Activated CD4-positive, alpha-beta T cell treated with anti-CD3 and anti-CD28 coated beads, Interleukin-2, amount 10 ng/mL, durations not matched to agents 24 days and 14 days (primary cell): ENCODE data around the gene PSMD7. TPM values are rescaled to one million over a fixed set of nuclear protein-coding genes. Genes with fewer than 3 reads are reported as not detected.

Experiments
- DNase-seq: peaks from one replicate; pipeline ENCODE4 v3.0.0; 2022
- H3K27ac Mint-ChIP-seq: one replicate; pipeline ENCODE4 v1.8.0; 2022; ENCODE audit warnings: mild to moderate bottlenecking, mixed read lengths
- H3K27me3 Mint-ChIP-seq: one replicate; pipeline ENCODE4 v1.8.0; 2022; ENCODE audit warnings: mixed read lengths
- H3K36me3 Mint-ChIP-seq: one replicate; pipeline ENCODE4 v1.8.0; 2022; ENCODE audit warnings: low read depth, mild to moderate bottlenecking, mixed read lengths
- H3K4me1 Mint-ChIP-seq: one replicate; pipeline ENCODE4 v1.8.0; 2021; ENCODE audit warnings: mixed read lengths
- H3K4me3 Mint-ChIP-seq: one replicate; pipeline ENCODE4 v1.8.0; 2022; ENCODE audit warnings: mild to moderate bottlenecking, moderate library complexity, mixed read lengths
- H3K9me3 Mint-ChIP-seq: one replicate; pipeline ENCODE4 v1.8.0; 2021; ENCODE audit warnings: mixed read lengths
- intact Hi-C: fragments of 100-400 bp; cut with micrococcal nuclease; formaldehyde crosslinking; loops from one replicate; pipeline ENCODE4 v1.15.1; 2023
- total RNA-seq: library from RNA; stranded (reverse); gene quantifications from 2 replicates; pipeline ENCODE4 v1.2.3, GENCODE V29; 2022

PSMD7 gene
- total RNA-seq, 1 donor from 2014 or later = 174 TPM

DNA sequence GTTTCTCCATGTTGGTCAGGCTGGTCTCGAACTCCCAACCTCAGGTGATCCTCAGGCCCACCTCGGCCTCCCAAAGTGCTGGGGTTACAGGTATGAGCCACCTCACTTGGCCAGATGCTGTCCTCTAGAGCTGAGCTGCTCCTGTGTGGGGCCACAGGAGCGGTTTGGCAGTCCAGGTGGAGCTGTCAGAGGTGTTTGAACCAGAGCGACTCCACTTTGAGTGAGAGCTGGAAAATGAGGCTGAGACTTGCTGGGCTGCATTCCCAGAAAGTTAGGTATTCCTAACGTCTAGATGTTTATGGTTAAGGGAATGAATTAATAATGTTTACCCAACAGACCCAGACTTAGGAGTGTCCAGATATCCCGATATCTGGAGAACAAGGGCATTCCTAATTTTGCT, 16.8 kb upstream of the PSMD7 start:
- peaks cover 9% of the 10 kb centered on the region for H3K9me3 Mint-ChIP-seq
- intact Hi-C loops = no loop called here
- H3K36me3 Mint-ChIP-seq = no peaks in the 10 kb centered on the region
- DNase-seq = no peak
- peaks cover 18% of the 10 kb centered on the region for H3K27me3 Mint-ChIP-seq
- H3K27ac Mint-ChIP-seq = no peak overlapping the region
- no peaks in the 10 kb centered on the region for H3K4me1 Mint-ChIP-seq
- H3K4me3 Mint-ChIP-seq = no peak overlapping the region

- Mint-ChIP-seq H3K9me3 (peaks cover 9% of the 10 kb centered on the region), H3K27me3 (peaks cover 16% of the 10 kb centered on the region), H3K27ac (no peak overlapping the region), H3K4me1 (no peaks in the 10 kb centered on the region), H3K36me3 (no peaks in the 10 kb centered on the region), H3K4me3 (no peak overlapping the region)
- no peak for DNase-seq
- intact Hi-C loops = no loop called here
Observed at GRCh38 chr16:74280448-74280847, 16.2 kb upstream of the PSMD7 start.

DNA sequence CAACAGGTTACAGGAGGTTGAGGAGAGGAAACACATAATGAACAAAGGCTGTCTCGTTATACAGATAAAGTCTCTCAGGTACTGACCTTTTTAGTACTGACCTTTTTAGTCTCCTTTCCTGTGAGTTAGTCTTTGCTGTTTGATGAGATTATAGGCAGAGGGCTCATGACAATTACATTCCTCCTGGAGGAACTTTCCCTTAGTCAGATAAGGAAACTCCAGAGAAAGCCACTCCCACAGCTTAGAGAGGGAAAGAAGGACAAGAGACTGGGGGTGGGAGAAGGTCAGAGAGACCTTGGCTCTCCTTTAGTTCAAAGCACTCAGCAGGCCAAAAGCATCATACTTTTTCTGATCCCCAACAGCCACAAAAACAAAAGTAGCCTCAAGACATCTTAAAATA, 15.3 kb upstream of the PSMD7 start:
- intact Hi-C loops = no loop called here
- Mint-ChIP-seq H3K4me3 (no peak overlapping the region), H3K27ac (no peak overlapping the region), H3K9me3 (peaks cover 9% of the 10 kb centered on the region), H3K27me3 (peaks cover 10% of the 10 kb centered on the region), H3K4me1 (no peaks in the 10 kb centered on the region), H3K36me3 (no peaks in the 10 kb centered on the region)
- DNase-seq = no peak

DNA sequence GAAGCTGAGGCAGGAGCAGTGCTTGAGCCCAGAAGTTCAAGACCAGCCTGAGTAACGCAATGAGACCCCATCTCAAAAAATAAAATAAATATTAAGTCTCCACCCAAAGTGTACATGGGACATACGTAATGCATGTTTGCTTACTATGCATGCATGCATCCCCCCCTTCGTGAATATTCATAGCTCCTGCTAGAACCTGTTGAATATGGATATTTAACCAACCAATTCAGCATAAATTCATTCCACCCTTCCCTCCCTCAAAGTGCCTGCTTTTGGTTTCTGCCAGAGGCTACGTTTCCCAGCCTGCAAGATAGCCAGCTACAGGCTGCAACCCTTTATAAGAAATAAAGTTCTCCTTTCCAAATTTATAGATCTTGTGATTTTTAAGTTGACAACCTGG, 12.9 kb upstream of the PSMD7 start:
- no peak overlapping the region for H3K4me3 Mint-ChIP-seq
- H3K9me3 Mint-ChIP-seq = peaks cover 9% of the 10 kb centered on the region
- no peak for DNase-seq
- intact Hi-C loops = no loop called here
- H3K27me3 Mint-ChIP-seq = no peaks in the 10 kb centered on the region
- H3K36me3 Mint-ChIP-seq = no peaks in the 10 kb centered on the region
- H3K27ac Mint-ChIP-seq = no peak overlapping the region
- no peaks in the 10 kb centered on the region for H3K4me1 Mint-ChIP-seq

DNA sequence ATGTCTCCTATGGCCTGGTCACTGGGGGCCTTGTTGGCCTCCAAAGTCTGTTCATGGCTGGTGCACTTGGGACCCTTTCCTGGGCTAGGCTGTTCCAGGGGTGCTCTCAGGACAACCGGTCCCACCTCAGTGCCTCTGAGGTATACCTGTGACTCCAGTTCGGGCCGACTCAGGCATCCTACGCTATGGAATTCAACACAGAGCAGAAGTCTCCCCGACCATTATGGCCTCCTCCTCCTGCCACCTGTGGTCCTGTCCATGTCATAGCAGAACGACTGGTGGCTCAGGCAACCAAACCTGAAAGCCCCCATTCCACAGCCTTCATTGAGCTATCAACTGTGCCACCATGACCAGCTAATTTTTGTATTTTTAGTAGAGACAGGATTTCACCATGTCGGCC, 8.5 kb upstream of the PSMD7 start:
- no peak for DNase-seq
- Mint-ChIP-seq H3K9me3 (peaks cover 8% of the 10 kb centered on the region), H3K36me3 (peaks cover 5% of the 10 kb centered on the region), H3K4me3 (no peak overlapping the region), H3K27me3 (no peaks in the 10 kb centered on the region), H3K4me1 (no peaks in the 10 kb centered on the region), H3K27ac (no peak overlapping the region)
- intact Hi-C loops = no loop called here

- no peak for DNase-seq
- Mint-ChIP-seq H3K27ac (no peak overlapping the region), H3K27me3 (no peaks in the 10 kb centered on the region), H3K4me1 (peaks cover 3% of the 10 kb centered on the region), H3K36me3 (peaks cover 5% of the 10 kb centered on the region), H3K4me3 (no peak overlapping the region), H3K9me3 (peaks cover 8% of the 10 kb centered on the region)
- intact Hi-C loops = no loop called here
Observed at GRCh38 chr16:74290356-74290755, 6.3 kb upstream of the PSMD7 start.

- intact Hi-C loops = no loop called here
Observed at GRCh38 chr16:74291176-74291575, 5.4 kb upstream of the PSMD7 start.

DNA sequence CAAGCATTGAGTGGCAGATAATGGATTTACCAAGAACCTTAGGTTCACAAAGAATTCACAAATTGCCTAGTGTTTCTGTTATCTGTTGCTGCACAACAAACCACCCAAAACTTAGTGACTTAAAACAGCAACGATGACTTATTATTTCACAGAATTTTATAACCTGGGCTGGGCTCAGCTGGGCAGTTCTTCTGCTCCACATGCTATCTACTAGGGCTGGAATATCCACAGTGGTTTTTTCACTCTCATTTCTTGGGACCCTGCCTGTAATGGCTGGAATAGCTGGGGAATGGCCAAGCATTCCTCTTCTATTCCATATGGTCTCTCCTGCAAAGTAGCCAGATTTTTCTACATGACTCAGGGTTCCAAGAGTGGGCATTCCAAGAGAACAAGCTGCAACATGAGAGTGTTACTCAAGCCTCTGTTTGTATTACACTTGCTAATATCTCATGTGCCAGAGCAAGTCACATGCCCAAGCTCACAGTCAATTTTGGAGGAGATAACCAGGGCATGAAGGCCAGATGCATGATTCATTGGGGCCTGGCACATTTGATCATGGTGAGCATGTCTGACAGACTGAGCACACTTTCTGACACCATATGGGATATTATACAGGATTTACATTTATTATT, 4.9 kb upstream of the PSMD7 start:
- intact Hi-C loops = no loop called here
- H3K27ac Mint-ChIP-seq = no peak overlapping the region
- peaks cover 9% of the 10 kb centered on the region for H3K4me1 Mint-ChIP-seq
- no peak overlapping the region for H3K4me3 Mint-ChIP-seq
- H3K36me3 Mint-ChIP-seq = peaks cover 10% of the 10 kb centered on the region
- DNase-seq = no peak
- H3K9me3 Mint-ChIP-seq = peaks cover 8% of the 10 kb centered on the region
- H3K27me3 Mint-ChIP-seq = no peaks in the 10 kb centered on the region

More at GRCh38 chr16:74291176-74291575, 5.4 kb upstream of the PSMD7 start:
- DNase-seq = no peak
- Mint-ChIP-seq H3K27me3 (no peaks in the 10 kb centered on the region), H3K4me1 (peaks cover 9% of the 10 kb centered on the region), H3K9me3 (peaks cover 8% of the 10 kb centered on the region), H3K27ac (no peak overlapping the region), H3K36me3 (peaks cover 7% of the 10 kb centered on the region), H3K4me3 (no peak overlapping the region)

GRCh38 chr16:74296104-74296431, 546 bp upstream of the PSMD7 start:
- Mint-ChIP-seq H3K4me3 (peak overlapping the region; percentile 89), H3K4me1 (peaks cover 16% of the 10 kb centered on the region), H3K9me3 (peaks cover 7% of the 10 kb centered on the region), H3K27me3 (no peaks in the 10 kb centered on the region), H3K36me3 (peaks cover 35% of the 10 kb centered on the region), H3K27ac (peak overlapping the region; percentile 89)
- intact Hi-C loops = loop anchor here (1.0 to 5.0 kb wide), 5 partner anchors 72 to 1351 kb away; partner anchors contain the start of genes ADAT1, GLG1, KARS1 and RFWD3
- no peak for DNase-seq

DNA sequence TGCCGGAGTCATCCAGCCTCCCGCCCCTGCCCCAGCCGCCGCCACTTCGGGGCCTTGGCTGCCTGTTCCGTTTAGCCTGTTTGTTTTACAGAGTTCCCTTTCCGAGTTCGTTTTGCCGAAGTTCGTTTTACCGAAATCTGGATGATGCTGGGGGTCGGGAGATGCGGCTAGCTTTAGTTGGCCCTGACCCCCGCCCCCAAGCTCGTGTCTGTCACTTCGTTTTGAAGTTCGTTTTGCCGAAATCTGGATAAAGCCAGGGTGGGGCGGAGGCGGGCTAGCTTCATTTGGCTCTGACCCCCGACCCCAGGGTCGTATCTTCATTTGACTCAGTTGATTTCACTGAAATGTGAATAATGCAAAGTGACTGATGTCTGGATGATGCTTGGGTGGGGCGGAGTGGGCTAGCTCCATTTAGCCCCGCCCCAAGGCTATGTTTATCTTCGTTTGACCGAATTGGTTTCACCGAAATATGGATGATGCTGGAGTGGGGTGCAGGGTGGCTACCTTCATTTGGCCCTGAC, 591 bp downstream of the PSMD7 start:
- peak; percentile 81 for DNase-seq
- H3K27me3 Mint-ChIP-seq = no peaks in the 10 kb centered on the region
- peak overlapping the region; percentile 89 for H3K4me3 Mint-ChIP-seq
- peak overlapping the region; percentile 89 for H3K27ac Mint-ChIP-seq
- H3K4me1 Mint-ChIP-seq = peaks cover 18% of the 10 kb centered on the region
- no peaks in the 10 kb centered on the region for H3K9me3 Mint-ChIP-seq
- H3K36me3 Mint-ChIP-seq = peaks cover 42% of the 10 kb centered on the region
- intact Hi-C loops = loop anchor here (2.0 to 5.0 kb wide), 4 partner anchors 310 to 1350 kb away; partner anchors contain the start of genes ADAT1, GLG1, KARS1 and RFWD3

DNA sequence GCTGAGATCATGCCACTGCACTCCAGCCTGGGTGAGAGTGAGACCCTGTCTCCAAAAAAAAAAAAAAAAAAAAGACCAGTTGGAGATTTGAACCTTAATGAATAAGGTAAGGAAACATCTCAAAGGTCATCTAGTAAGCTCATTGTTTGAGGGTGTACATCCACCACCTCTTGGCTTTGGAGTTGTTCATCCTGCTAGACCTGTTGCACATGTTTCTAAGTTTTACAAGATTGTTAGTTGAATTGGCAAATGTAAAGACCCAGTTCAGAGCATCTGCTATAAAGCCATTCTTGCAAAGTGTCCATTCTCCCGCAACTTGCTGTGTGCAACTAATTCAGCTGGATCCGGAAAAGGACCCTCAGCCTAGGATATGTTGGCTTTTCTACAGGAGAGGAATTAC, 1.5 kb downstream of the PSMD7 start:
- no peak for DNase-seq
- no peaks in the 10 kb centered on the region for H3K27me3 Mint-ChIP-seq
- peak overlapping the region; percentile 89 for H3K4me3 Mint-ChIP-seq
- intact Hi-C loops = loop anchor here (5.0 kb wide), 3 partner anchors 309 to 1349 kb away; partner anchors contain the start of genes ADAT1, GLG1, KARS1 and TERF2IP
- peaks cover 18% of the 10 kb centered on the region for H3K4me1 Mint-ChIP-seq
- no peaks in the 10 kb centered on the region for H3K9me3 Mint-ChIP-seq
- H3K36me3 Mint-ChIP-seq = peaks cover 47% of the 10 kb centered on the region
- peak overlapping the region; percentile 89 for H3K27ac Mint-ChIP-seq

DNA sequence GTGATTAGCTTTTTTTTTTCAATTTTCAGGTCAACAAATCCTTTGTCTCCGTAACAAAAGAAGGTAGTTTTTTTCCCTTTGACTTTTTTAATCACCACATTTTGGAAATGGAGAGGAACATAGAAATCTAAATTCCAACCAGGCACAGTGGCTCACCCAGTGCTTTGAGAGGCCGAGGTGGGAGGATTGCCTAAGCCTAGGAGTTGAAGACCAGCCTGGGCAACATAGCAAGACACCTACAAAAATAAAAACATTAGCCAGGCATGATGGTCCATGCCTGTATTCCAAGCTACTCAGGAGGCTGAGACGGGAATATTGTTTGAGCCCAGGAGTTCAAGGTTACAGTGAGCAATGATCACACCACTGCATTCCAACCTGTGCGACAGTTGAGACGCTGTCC, 5.7 kb downstream of the PSMD7 start:
- no peaks in the 10 kb centered on the region for H3K27me3 Mint-ChIP-seq
- intact Hi-C loops = no loop called here
- H3K36me3 Mint-ChIP-seq = peaks cover 74% of the 10 kb centered on the region
- H3K4me3 Mint-ChIP-seq = no peak overlapping the region
- DNase-seq = no peak
- no peaks in the 10 kb centered on the region for H3K9me3 Mint-ChIP-seq
- H3K4me1 Mint-ChIP-seq = peaks cover 9% of the 10 kb centered on the region
- H3K27ac Mint-ChIP-seq = no peak overlapping the region

- H3K27me3 Mint-ChIP-seq = no peaks in the 10 kb centered on the region
- no peak overlapping the region for H3K27ac Mint-ChIP-seq
- intact Hi-C loops = no loop called here
- peaks cover 66% of the 10 kb centered on the region for H3K36me3 Mint-ChIP-seq
- H3K4me1 Mint-ChIP-seq = peaks cover 6% of the 10 kb centered on the region
- H3K4me3 Mint-ChIP-seq = no peak overlapping the region
- DNase-seq = no peak
- no peaks in the 10 kb centered on the region for H3K9me3 Mint-ChIP-seq
Observed at GRCh38 chr16:74304164-74304834, 7.7 kb downstream of the PSMD7 start.

DNA sequence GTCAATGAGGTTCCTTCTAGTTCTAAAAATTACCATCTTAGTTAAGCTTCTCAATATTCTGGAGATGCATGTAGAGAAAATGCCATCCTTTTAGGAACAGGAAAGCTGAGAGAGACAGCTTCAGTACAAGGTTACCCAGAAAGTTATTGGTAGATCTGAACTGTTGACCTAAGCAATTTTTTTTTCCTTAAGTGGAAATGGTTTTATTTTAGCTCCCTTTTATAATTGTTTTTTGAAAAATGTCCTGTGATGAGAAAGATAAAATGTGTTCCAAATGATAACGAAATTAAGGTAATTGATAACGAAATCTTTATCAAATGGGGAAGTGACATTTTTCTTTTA, 8.2 kb downstream of the PSMD7 start:
- no peak overlapping the region for H3K4me3 Mint-ChIP-seq
- H3K27ac Mint-ChIP-seq = no peak overlapping the region
- H3K4me1 Mint-ChIP-seq = peaks cover 3% of the 10 kb centered on the region
- intact Hi-C loops = no loop called here
- H3K36me3 Mint-ChIP-seq = peaks cover 64% of the 10 kb centered on the region
- H3K9me3 Mint-ChIP-seq = no peaks in the 10 kb centered on the region
- no peaks in the 10 kb centered on the region for H3K27me3 Mint-ChIP-seq
- DNase-seq = no peak
